Measurements from ENCODE around the gene APOBEC3A. TPM values are rescaled to one million over a fixed set of nuclear protein-coding genes. Genes with fewer than 3 reads are reported as not detected.

Gene APOBEC3A
- polyA plus RNA-seq, 1 of the 3 experiments (the other 2 are of a cell fraction), result not detected

DNA sequence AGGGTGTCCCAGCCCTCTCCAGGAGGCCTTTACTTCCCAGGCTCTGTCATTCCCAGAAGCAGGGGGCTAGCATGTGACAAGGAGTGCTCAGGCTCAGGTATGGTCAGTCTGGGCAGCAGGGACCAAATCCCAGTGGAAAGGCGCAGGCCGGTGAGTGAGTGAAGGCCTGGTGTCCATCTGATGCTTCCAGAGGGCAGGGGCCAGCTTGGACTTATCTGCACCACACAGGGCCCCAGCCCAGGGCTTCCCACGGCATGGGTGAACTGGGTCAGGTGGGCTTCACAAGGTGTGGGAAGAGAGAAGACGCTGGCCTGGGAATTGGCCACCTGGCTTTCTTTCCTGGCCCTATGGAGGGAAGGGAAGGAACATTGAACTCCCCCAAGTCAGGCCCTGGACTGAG is 20.4 kb upstream of the APOBEC3A start:
- CTCF ChIA-PET, result no interaction called here
- POLR2A ChIA-PET, result no interaction called here
- no peaks in the 10 kb centered on the region for H3K36me3 ChIP-seq (replicated peaks in 1 of 2; ENCODE audit: control insufficient read depth in 1 of 2, insufficient read depth in 2 of 2, low read length in 1 of 2)
- H3K27me3 ChIP-seq (ENCODE audit: insufficient read depth), result no peaks in the 10 kb centered on the region; the same call in 1 of the 2 replicates
- H4K20me1 ChIP-seq (ENCODE audit: insufficient read depth), result no peaks in the 10 kb centered on the region
- H3K9ac ChIP-seq, result no peak overlapping the region
- no peaks in the 10 kb centered on the region for H3F3A ChIP-seq (replicated peaks; ENCODE audit: insufficient read depth)
- no peak for DNase-seq
- no peak overlapping the region for H3K4me3 ChIP-seq (ENCODE audit: low read depth in 2 of 2, low read length in 1 of 2)
- H3K9me3 ChIP-seq, result no peaks in the 10 kb centered on the region
- no peaks in the 10 kb centered on the region for H3K79me2 ChIP-seq (ENCODE audit: insufficient read depth)
- H3K4me2 ChIP-seq, result no peak overlapping the region
- H3K27ac ChIP-seq (ENCODE audit: low read depth in 2 of 2, low read length in 1 of 2), result no peak overlapping the region
- H3K4me1 ChIP-seq (ENCODE audit: control insufficient read depth in 1 of 2, insufficient read depth in 2 of 2, low read depth in 1 of 2, low read length in 1 of 2), result no peaks in the 10 kb centered on the region; a peak in 1 of 4 replicates
- TF ChIP-seq, protein P1, sequence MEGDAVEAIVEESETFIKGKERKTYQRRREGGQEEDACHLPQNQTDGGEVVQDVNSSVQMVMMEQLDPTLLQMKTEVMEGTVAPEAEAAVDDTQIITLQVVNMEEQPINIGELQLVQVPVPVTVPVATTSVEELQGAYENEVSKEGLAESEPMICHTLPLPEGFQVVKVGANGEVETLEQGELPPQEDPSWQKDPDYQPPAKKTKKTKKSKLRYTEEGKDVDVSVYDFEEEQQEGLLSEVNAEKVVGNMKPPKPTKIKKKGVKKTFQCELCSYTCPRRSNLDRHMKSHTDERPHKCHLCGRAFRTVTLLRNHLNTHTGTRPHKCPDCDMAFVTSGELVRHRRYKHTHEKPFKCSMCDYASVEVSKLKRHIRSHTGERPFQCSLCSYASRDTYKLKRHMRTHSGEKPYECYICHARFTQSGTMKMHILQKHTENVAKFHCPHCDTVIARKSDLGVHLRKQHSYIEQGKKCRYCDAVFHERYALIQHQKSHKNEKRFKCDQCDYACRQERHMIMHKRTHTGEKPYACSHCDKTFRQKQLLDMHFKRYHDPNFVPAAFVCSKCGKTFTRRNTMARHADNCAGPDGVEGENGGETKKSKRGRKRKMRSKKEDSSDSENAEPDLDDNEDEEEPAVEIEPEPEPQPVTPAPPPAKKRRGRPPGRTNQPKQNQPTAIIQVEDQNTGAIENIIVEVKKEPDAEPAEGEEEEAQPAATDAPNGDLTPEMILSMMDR (IDR thresholded peaks at IDR 0.05), result no peak
- TF ChIP-seq, protein P2, sequence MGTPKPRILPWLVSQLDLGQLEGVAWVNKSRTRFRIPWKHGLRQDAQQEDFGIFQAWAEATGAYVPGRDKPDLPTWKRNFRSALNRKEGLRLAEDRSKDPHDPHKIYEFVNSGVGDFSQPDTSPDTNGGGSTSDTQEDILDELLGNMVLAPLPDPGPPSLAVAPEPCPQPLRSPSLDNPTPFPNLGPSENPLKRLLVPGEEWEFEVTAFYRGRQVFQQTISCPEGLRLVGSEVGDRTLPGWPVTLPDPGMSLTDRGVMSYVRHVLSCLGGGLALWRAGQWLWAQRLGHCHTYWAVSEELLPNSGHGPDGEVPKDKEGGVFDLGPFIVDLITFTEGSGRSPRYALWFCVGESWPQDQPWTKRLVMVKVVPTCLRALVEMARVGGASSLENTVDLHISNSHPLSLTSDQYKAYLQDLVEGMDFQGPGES (IDR thresholded peaks at IDR 0.05; ENCODE audit: low read depth, low read length), result no peak
- TF ChIP-seq GATA2 (CRISPR knock-in tag; IDR thresholded peaks at IDR 0.05) (no peak), MAX (IDR thresholded peaks at IDR 0.05; ENCODE audit: low read depth) (no peak)
- H3K9me2 ChIP-seq, result no peaks in the 10 kb centered on the region
- WGBS (ENCODE audit: low lambda C conversion rate), result no CpG with 5 or more reads among the region's 4 CpGs
- no peak overlapping the region for H2AFZ ChIP-seq (ENCODE audit: low read depth)

- H3K9me3 ChIP-seq, result no peaks in the 10 kb centered on the region
- ChIA-PET POLR2A (no interaction called here), CTCF (interaction anchor here (1.5 kb wide), 1 partner anchor 184 kb away, joined by 4 read pairs; no protein-coding TSS in a partner anchor)
- no peak for DNase-seq
- H3K4me1 ChIP-seq (ENCODE audit: control insufficient read depth in 1 of 2, insufficient read depth in 2 of 2, low read depth in 1 of 2, low read length in 1 of 2), result no peaks in the 10 kb centered on the region; a peak in 1 of 4 replicates
- H3K27ac ChIP-seq (ENCODE audit: low read depth in 2 of 2, low read length in 1 of 2), result no peak overlapping the region
- no peaks in the 10 kb centered on the region for H4K20me1 ChIP-seq (ENCODE audit: insufficient read depth)
- H3K9ac ChIP-seq, result no peak overlapping the region
- H3K9me2 ChIP-seq, result no peaks in the 10 kb centered on the region
- no peaks in the 10 kb centered on the region for H3K79me2 ChIP-seq (ENCODE audit: insufficient read depth)
- H3K27me3 ChIP-seq (ENCODE audit: insufficient read depth), result no peaks in the 10 kb centered on the region; the same call in 1 of the 2 replicates
- TF ChIP-seq USF1 (IDR thresholded peaks at IDR 0.05; ENCODE audit: borderline replicate concordance, low read depth) (no peak), NRF1 (IDR thresholded peaks at IDR 0.05; ENCODE audit: low read depth, low read length) (no peak), MXI1 (IDR thresholded peaks at IDR 0.05; ENCODE audit: low read depth, low read length) (no peak), YY1 (IDR thresholded peaks at IDR 0.05; ENCODE audit: low read depth) (no peak)
- no peaks in the 10 kb centered on the region for H3K36me3 ChIP-seq (replicated peaks in 1 of 2; ENCODE audit: control insufficient read depth in 1 of 2, insufficient read depth in 2 of 2, low read length in 1 of 2)
- no peaks in the 10 kb centered on the region for H3F3A ChIP-seq (replicated peaks; ENCODE audit: insufficient read depth)
- no peak overlapping the region for H2AFZ ChIP-seq (ENCODE audit: low read depth)
- no peak overlapping the region for H3K4me2 ChIP-seq
- 77% methylated on average over 12 of the region's 12 CpGs for WGBS (ENCODE audit: low lambda C conversion rate)
- H3K4me3 ChIP-seq (ENCODE audit: low read depth in 2 of 2, low read length in 1 of 2), result no peak overlapping the region
These were observed 19.9 kb upstream of the APOBEC3A start for GRCh38 chr22:38937541-38937940.
